B cell (primary cell): ENCODE measurements around the gene KHK.

Experiments used
- CTCF ChIP-seq: fragments of 200-600 bp; IDR thresholded peaks from one replicate; pipeline ENCODE4 v1.8.0; 2022; ENCODE audit warnings: antibody characterized with exemption, mild to moderate bottlenecking
- EZH2 ChIP-seq: IDR thresholded peaks from 2 replicates; pipeline ENCODE4 v1.6.1; 2012; ENCODE audit warnings: borderline replicate concordance, low read depth, mild to moderate bottlenecking, moderate library complexity, low read length; ENCODE audit not compliant: insufficient read depth, poor library complexity, severe bottlenecking

GRCh38 chr2:27102329-27102728 is 15.8 kb downstream of the KHK start:
- TF ChIP-seq CTCF (no peak), EZH2 (no peak)
